Measurements from ENCODE around the gene CDK8. TPM values are rescaled to one million over a fixed set of nuclear protein-coding genes. Genes with fewer than 3 reads are reported as not detected.

The CDK8 gene
- total RNA-seq, 1 experiment from 2014 or later, result 22.2 TPM

GRCh38 chr13:26448032-26448431, 194.1 kb downstream of the CDK8 start:
- TF ChIP-seq, protein P1, sequence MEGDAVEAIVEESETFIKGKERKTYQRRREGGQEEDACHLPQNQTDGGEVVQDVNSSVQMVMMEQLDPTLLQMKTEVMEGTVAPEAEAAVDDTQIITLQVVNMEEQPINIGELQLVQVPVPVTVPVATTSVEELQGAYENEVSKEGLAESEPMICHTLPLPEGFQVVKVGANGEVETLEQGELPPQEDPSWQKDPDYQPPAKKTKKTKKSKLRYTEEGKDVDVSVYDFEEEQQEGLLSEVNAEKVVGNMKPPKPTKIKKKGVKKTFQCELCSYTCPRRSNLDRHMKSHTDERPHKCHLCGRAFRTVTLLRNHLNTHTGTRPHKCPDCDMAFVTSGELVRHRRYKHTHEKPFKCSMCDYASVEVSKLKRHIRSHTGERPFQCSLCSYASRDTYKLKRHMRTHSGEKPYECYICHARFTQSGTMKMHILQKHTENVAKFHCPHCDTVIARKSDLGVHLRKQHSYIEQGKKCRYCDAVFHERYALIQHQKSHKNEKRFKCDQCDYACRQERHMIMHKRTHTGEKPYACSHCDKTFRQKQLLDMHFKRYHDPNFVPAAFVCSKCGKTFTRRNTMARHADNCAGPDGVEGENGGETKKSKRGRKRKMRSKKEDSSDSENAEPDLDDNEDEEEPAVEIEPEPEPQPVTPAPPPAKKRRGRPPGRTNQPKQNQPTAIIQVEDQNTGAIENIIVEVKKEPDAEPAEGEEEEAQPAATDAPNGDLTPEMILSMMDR (IDR thresholded peaks at IDR 0.05; ENCODE audit: unreplicated experiment), result no peak
- intact Hi-C loops (cut with micrococcal nuclease), result no loop called here
- no peaks in the 10 kb centered on the region for H3K4me1 Mint-ChIP-seq (ENCODE audit: insufficient read depth, unreplicated experiment)
- ChIA-PET CTCF (interaction anchor here (0.7 kb wide), 1 partner anchor 139 kb away, joined by 3 read pairs; no protein-coding TSS in a partner anchor), POLR2A (no interaction called here)
- no peak for DNase-seq (ENCODE audit: unreplicated experiment)
- H3K4me3 Mint-ChIP-seq (ENCODE audit: unreplicated experiment), result no peak overlapping the region
- H3K9me3 Mint-ChIP-seq (ENCODE audit: unreplicated experiment), result no peaks in the 10 kb centered on the region
- peaks cover 47% of the 10 kb centered on the region for H3K27me3 Mint-ChIP-seq (ENCODE audit: insufficient read depth, unreplicated experiment)
- no TSS peak for BruUV-seq (replicated peaks)
- no peaks in the 10 kb centered on the region for H3K36me3 Mint-ChIP-seq (ENCODE audit: insufficient read depth, unreplicated experiment)
- H3K27ac Mint-ChIP-seq (ENCODE audit: low read depth, unreplicated experiment), result no peak overlapping the region

- Mint-ChIP-seq H3K4me3 (ENCODE audit: unreplicated experiment) (no peak overlapping the region), H3K27me3 (ENCODE audit: insufficient read depth, unreplicated experiment) (peaks cover 56% of the 10 kb centered on the region)
These were observed 195.3 kb downstream of the CDK8 start for GRCh38 chr13:26449063-26449848.

More at GRCh38 chr13:26449063-26449848, 195.3 kb downstream of the CDK8 start:
- CTCF ChIA-PET, result interaction anchor here (0.6 to 0.7 kb wide), 2 partner anchors 15 to 248 kb away, joined by 3 read pairs; no protein-coding TSS in a partner anchor
- POLR2A ChIA-PET, result interaction anchor here (0.6 to 1.0 kb wide), 2 partner anchors 13 to 82 kb away, joined by 3 read pairs; no protein-coding TSS in a partner anchor
- Mint-ChIP-seq H3K36me3 (ENCODE audit: insufficient read depth, unreplicated experiment) (no peaks in the 10 kb centered on the region), H3K4me1 (ENCODE audit: insufficient read depth, unreplicated experiment) (no peaks in the 10 kb centered on the region), H3K9me3 (ENCODE audit: unreplicated experiment) (no peaks in the 10 kb centered on the region), H3K27ac (ENCODE audit: low read depth, unreplicated experiment) (no peak overlapping the region)
- DNase-seq (ENCODE audit: unreplicated experiment), result no peak
- no TSS peak for BruUV-seq (replicated peaks)
- TF ChIP-seq, protein P1 (IDR thresholded peaks at IDR 0.05; ENCODE audit: unreplicated experiment), result no peak
- intact Hi-C loops (cut with micrococcal nuclease), result no loop called here

Other genes with a start within 250 kb of the CDK8 start
- gene SHISA2, start 202.1 kb upstream of the CDK8 start, total RNA-seq (2022), result 0.86 and 1.2 TPM in 2 replicates
- 81.9 and 86.7 TPM in 2 replicates for gene RNF6, start 31.8 kb upstream of the CDK8 start, total RNA-seq (2022)

All from MCF 10A (cell line).